ENCODE measurements around the gene CAD. TPM values are rescaled to one million over a fixed set of nuclear protein-coding genes. Genes with fewer than 3 reads are reported as not detected.

The CAD gene
- total and polyA plus RNA-seq, 10 of the 15 experiments (the other 5 are each of a cell fraction or from before 2014, with no cell fraction given) = 7.6 to 119 (median 50.7) TPM

- in situ Hi-C loops (cut with MboI) (no loop called here), intact Hi-C loops (cut with micrococcal nuclease; ENCODE audit: unreplicated experiment) (no loop called here)
- Histone ChIP-seq H3K79me2 (ENCODE audit: control insufficient read depth, insufficient read depth, low read length) (no peaks in the 10 kb centered on the region), H2AFZ (ENCODE audit: control insufficient read depth, low read depth, low read length) (no peak overlapping the region), H3K27me3 (replicated peaks in 1 of 2; ENCODE audit: control insufficient read depth in 2 of 2, insufficient read depth in 2 of 2, low read length in 1 of 2) (peaks cover 2 to 6% of the 10 kb centered on the region in 2 experiments; a peak in 3 of 4 replicates), H3K36me3 (ENCODE audit: control insufficient read depth in 2 of 2, insufficient read depth in 2 of 2, low read length in 1 of 2) (no peaks in the 10 kb centered on the region), H3K4me2 (ENCODE audit: control insufficient read depth, insufficient read depth) (no peak overlapping the region), H4K20me1 (ENCODE audit: control insufficient read depth, insufficient read depth) (no peaks in the 10 kb centered on the region), H3K4me1 (ENCODE audit: control insufficient read depth, insufficient read depth, low read length) (no peaks in the 10 kb centered on the region), H3K9ac (ENCODE audit: control insufficient read depth, insufficient read depth, low read length) (no peak overlapping the region), H3K4me3 (no peak overlapping the region), H3K9me3 (replicated peaks; ENCODE audit: control insufficient read depth, insufficient read depth, low read length) (no peaks in the 10 kb centered on the region), H3K27ac (ENCODE audit: control insufficient read depth, insufficient read depth) (no peak overlapping the region)
- DNase-seq (ENCODE audit: low read depth, low spot score) (no peak), FAIRE-seq (no peak), ATAC-seq (no peak)
- 49% methylated on average over 13 of the region's 13 CpGs for WGBS (ENCODE audit: insufficient coverage, insufficient replicate concordance, low lambda C conversion rate, missing lambda C conversion rate)
- BruUV-seq (replicated peaks) = no TSS peak
- ChIA-PET CTCF (interaction anchor here (0.6 to 5.0 kb wide), 4 partner anchors 24 to 154 kb away, joined by 3 to 58 read pairs (median 8); partner anchors contain the start of gene TRIM54), POLR2A (no interaction called here), RAD21 (ENCODE audit: unreplicated experiment) (interaction anchor here (1.5 kb wide), 1 partner anchor 27 kb away, joined by 8 read pairs; no protein-coding TSS in a partner anchor), SMC1A (ENCODE audit: uncharacterized antibody, unreplicated experiment) (interaction anchor here (1.2 to 1.6 kb wide), 2 partner anchors 29 to 51 kb away, joined by 3 to 7 read pairs; no protein-coding TSS in a partner anchor)
- TF ChIP-seq IRF4 (IDR thresholded peaks at IDR 0.05; ENCODE audit: low read depth, low read length) (no peak), CREM (IDR thresholded peaks at IDR 0.05; ENCODE audit: low read depth) (no peak), NRF1 (conservative IDR thresholded peaks at IDR 0.05; ENCODE audit: low read depth, low read length) (no peak), HDAC2 (IDR thresholded peaks at IDR 0.05) (no peak), FOXK2 (IDR thresholded peaks at IDR 0.05) (no peak), RELA (IDR thresholded peaks at IDR 0.05; ENCODE audit: borderline replicate concordance, partially characterized antibody) (no peak), BACH1 (IDR thresholded peaks at IDR 0.05; ENCODE audit: borderline replicate concordance) (no peak), NBN (IDR thresholded peaks at IDR 0.05) (no peak), SMARCA5 (IDR thresholded peaks at IDR 0.05) (no peak), SP1 (IDR thresholded peaks at IDR 0.05; ENCODE audit: low read depth, low read length) (no peak), JUND (IDR thresholded peaks at IDR 0.05; ENCODE audit: low read depth, low read length) (no peak), ASH2L (IDR thresholded peaks at IDR 0.05; ENCODE audit: borderline replicate concordance, low read depth) (no peak), TCF12 (IDR thresholded peaks at IDR 0.05; ENCODE audit: low read depth, low read length) (no peak), ZNF274 (IDR thresholded peaks at IDR 0.05; ENCODE audit: insufficient read depth, insufficient read length) (no peak), GABPA (IDR thresholded peaks at IDR 0.05; ENCODE audit: low read depth) (no peak), ELK1 (IDR thresholded peaks at IDR 0.05; ENCODE audit: low read depth, low read length) (no peak), EGR1 (IDR thresholded peaks at IDR 0.05; ENCODE audit: borderline replicate concordance in 1 of 2, low read depth in 2 of 2, low read length in 2 of 2) (no peak)
- TF ChIP-seq, protein P1, sequence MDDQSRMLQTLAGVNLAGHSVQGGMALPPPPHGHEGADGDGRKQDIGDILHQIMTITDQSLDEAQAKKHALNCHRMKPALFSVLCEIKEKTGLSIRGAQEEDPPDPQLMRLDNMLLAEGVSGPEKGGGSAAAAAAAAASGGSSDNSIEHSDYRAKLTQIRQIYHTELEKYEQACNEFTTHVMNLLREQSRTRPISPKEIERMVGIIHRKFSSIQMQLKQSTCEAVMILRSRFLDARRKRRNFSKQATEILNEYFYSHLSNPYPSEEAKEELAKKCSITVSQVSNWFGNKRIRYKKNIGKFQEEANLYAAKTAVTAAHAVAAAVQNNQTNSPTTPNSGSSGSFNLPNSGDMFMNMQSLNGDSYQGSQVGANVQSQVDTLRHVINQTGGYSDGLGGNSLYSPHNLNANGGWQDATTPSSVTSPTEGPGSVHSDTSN (IDR thresholded peaks at IDR 0.05; ENCODE audit: insufficient replicate concordance, low read depth, low read length) = no peak
These were observed 34.6 kb downstream of the CAD start for GRCh38 chr2:27251766-27252165.

Data from GM12878 (cell line).